Measurements from ENCODE around the gene ASIC3. TPM values are rescaled to one million over a fixed set of nuclear protein-coding genes. Genes with fewer than 3 reads are reported as not detected.

ASIC3 gene
- total RNA-seq, 1 donor from 2014 or later: under 0.01 TPM

DNA sequence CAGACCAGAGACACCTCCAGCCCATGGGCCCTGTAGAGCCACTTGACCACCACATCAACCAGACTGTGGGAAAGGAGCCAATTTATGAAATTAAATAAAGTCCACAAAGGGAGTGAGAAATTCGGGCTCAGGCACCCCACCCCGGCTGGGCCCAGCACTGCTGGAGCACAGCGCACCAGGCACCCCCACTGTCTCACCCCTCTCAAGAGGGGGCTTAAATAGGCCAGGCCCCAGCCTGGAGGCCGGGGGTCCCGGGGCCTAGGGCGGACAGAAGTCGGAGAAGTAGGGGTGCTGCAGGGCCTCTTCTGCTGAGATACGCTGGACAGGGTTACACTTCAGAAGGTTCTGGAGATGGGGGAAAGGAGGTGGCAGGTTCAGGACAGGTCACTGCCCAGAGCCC lies 5.4 kb downstream of the ASIC3 start:
- no peak for DNase-seq (ENCODE audit: low read depth)
- no peak for FAIRE-seq
- Histone ChIP-seq H3K36me3 (ENCODE audit: control insufficient read depth, insufficient read depth, low read length) (no peaks in the 10 kb centered on the region), H3K4me3 (ENCODE audit: low read depth, low read length) (no peak overlapping the region), H3K27me3 (ENCODE audit: control insufficient read depth, insufficient read depth, low read length) (peaks cover 6% of the 10 kb centered on the region)
- TF ChIP-seq, protein P1, sequence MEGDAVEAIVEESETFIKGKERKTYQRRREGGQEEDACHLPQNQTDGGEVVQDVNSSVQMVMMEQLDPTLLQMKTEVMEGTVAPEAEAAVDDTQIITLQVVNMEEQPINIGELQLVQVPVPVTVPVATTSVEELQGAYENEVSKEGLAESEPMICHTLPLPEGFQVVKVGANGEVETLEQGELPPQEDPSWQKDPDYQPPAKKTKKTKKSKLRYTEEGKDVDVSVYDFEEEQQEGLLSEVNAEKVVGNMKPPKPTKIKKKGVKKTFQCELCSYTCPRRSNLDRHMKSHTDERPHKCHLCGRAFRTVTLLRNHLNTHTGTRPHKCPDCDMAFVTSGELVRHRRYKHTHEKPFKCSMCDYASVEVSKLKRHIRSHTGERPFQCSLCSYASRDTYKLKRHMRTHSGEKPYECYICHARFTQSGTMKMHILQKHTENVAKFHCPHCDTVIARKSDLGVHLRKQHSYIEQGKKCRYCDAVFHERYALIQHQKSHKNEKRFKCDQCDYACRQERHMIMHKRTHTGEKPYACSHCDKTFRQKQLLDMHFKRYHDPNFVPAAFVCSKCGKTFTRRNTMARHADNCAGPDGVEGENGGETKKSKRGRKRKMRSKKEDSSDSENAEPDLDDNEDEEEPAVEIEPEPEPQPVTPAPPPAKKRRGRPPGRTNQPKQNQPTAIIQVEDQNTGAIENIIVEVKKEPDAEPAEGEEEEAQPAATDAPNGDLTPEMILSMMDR (IDR thresholded peaks at IDR 0.05; ENCODE audit: insufficient read depth, low read length, severe bottlenecking): no peak

DNA sequence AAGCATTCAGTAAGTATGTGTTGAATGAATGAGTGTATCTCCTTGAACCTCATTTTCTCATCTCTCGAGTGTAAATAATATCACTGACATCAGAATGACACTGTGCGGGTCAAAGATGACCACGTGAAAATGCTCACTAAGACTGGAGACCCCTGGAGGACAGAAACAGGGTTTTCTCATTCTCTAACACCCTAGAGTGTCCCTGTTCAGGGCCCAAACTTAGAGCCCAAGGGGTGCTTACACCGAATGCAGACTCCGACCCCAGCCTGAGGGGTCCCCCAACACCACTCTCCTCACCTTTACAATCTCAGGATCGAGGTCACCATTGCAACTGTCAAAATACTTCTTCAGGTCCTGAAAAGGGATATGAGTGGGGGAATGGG lies 7.9 kb downstream of the ASIC3 start:
- Histone ChIP-seq H3K27me3 (ENCODE audit: control insufficient read depth, insufficient read depth, low read length) (no peaks in the 10 kb centered on the region), H3K4me3 (ENCODE audit: low read depth, low read length) (no peak overlapping the region), H3K36me3 (ENCODE audit: control insufficient read depth, insufficient read depth, low read length) (no peaks in the 10 kb centered on the region)
- TF ChIP-seq, protein P1 (IDR thresholded peaks at IDR 0.05; ENCODE audit: insufficient read depth, low read length, severe bottlenecking): no peak
- DNase-seq (ENCODE audit: low read depth) (no peak), FAIRE-seq (no peak)

DNA sequence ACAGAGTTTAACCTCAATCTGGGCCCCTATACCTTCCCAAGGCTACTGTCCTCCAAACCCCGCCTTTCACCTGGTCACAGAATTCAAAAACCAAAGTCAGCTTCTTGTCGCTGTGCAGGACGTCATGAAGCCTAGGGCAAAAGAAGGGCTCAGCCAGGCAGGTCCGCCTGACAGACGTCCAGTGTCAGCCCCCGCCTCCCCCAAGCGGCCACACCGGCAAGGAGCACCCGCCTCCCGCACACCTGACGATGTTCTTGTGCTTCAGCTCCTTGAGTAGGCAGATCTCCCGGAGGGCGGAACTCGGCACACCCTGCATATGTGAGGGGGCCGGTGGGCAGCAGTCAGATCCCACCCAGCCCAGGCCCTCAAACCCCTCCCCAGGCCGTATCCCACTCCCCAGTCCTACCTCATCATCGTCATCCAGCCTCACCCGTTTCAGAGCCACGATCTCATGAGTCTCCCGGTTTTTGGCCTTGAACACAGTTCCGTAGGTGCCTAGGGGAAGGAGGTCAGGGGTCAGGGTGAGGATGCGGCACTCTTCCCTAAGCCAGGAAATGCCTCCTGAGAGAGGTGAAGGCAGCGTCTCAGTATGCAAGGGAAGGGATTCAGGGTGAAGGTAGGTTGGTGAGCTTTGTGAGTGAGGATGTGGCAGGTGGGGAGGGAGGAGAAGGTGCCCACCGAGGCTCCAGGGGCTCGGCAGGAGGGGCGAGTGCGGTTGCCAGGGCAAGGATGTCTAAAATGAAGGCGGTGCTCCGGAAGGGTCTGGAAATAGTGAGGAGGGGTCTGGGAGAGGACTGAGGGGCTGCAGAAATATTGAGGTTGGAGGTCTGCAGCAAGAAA lies 8.6 kb downstream of the ASIC3 start:
- DNase-seq (ENCODE audit: low read depth): no peak
- peaks cover under 1% of the 10 kb centered on the region for H3K36me3 ChIP-seq (ENCODE audit: control insufficient read depth, insufficient read depth, low read length)
- no peaks in the 10 kb centered on the region for H3K27me3 ChIP-seq (ENCODE audit: control insufficient read depth, insufficient read depth, low read length)
- TF ChIP-seq, protein P1 (IDR thresholded peaks at IDR 0.05; ENCODE audit: insufficient read depth, low read length, severe bottlenecking): peak; percentile 25
- FAIRE-seq: no peak
- peak overlapping the region; percentile 48 for H3K4me3 ChIP-seq (ENCODE audit: low read depth, low read length)

DNA sequence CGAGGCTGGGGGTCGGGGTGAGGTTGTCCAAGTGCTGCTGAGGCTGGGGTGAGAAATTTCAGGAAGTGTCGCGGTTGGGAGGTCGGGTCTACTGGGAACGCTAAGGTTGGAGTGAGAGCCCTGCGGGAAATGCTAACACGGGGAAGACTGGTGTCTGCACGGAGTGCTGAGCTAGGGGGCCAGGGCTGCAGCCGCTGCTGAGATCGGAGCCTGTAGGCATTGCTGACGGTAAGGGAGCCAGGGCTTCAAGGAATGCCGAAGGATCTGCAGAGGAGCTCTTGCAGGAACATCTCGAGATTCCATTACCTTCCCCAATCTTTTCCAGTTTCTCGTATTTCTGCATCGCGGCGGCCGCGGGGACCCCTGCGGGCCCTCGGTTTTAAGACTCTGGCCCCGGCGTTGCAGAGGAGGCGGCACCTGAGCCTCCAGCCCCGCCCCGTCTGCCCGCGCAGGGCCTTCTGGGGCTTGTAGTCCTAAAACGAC lies 9.2 kb downstream of the ASIC3 start, which contains the start of gene CDK5:
Gene CDK5 (minus strand): TSS at position 392 of the 483 bp plus-strand sequence. CDS start 49 bp downstream, at position 343.
- no peak for DNase-seq (ENCODE audit: low read depth)
- no peak for FAIRE-seq
- H3K4me3 ChIP-seq (ENCODE audit: low read depth, low read length): peak within 1 kb of the TSS; percentile 48
- TF ChIP-seq, protein P1 (IDR thresholded peaks at IDR 0.05; ENCODE audit: insufficient read depth, low read length, severe bottlenecking): no peak
- no peaks in the 10 kb centered on the region for H3K27me3 ChIP-seq (ENCODE audit: control insufficient read depth, insufficient read depth, low read length)
- H3K36me3 ChIP-seq (ENCODE audit: control insufficient read depth, insufficient read depth, low read length): peaks cover 2% of the 10 kb centered on the region

DNA sequence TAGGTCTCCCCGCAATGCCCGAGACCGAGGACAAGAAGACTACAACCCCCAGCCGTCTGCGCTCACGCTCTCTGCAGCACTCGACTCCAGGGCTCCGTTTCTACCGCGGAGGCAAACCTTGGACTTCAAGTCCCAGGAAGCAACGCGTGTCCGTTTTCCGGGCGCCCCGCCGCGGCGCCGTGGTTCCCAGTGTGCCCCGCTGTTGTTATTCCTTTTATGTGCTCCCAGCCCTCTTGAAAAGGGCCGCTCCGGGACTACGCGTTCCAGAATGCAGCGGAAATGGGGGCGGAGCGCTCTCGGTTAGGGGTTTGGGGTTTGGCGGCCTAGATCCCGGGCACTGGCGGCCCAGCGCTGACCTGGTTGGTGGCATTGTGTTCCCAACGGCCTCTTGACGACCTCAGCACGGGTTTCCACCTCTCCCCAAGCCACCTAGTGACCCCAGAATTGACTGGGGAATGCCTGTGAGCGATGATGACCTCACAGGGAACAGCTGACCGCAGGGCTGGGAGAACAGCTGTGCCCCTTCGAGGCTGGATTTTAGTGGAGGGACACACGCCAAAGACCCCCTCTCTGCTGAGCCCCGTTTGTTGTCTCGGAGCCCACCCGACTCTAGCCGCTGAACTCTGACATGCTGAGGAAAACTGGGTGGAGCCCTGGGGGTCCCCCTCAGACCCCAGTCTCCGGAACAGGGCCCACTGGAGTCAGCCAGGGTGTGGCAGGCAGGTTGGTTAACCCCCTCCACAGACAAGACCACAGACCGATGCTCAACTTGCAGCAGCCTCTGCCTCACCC lies 9.9 kb downstream of the ASIC3 start:
- Histone ChIP-seq H3K27me3 (ENCODE audit: control insufficient read depth, insufficient read depth, low read length) (no peaks in the 10 kb centered on the region), H3K36me3 (ENCODE audit: control insufficient read depth, insufficient read depth, low read length) (peaks cover 2% of the 10 kb centered on the region), H3K4me3 (ENCODE audit: low read depth, low read length) (peak overlapping the region; percentile 48)
- no peak for FAIRE-seq
- peak; percentile 99 for DNase-seq (ENCODE audit: low read depth)
- TF ChIP-seq, protein P1 (IDR thresholded peaks at IDR 0.05; ENCODE audit: insufficient read depth, low read length, severe bottlenecking): no peak
